ENCODE data around the gene TMC3.

DNA sequence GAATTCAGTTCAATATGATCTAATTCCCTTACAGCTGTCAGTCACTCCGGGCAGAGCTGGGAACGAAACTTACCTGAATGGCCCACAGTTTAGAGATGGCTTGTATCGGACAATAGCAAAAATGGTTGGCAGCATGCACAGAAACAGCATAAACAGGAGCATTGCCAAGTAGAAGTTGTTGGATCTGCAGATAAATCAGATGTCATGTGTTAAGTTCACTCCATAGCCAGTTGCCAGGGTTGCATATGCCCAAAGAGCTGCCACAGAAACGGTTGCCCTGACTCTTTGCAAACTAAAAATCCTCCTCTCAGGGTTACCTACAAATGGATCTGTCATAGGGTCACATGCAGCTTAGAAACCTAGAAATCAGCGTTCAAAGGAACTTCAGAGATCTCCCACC, 34.7 kb downstream of the TMC3 start:
- TF ChIP-seq MED1 (CRISPR knock-in tag; IDR thresholded peaks at IDR 0.05) (no peak), GMEB2 (CRISPR knock-in tag; IDR thresholded peaks at IDR 0.05; ENCODE audit: low read depth) (no peak), EP300 (IDR thresholded peaks at IDR 0.05; ENCODE audit: low read depth in 2 of 2, low read length in 2 of 2) (no peak), EP300 (CRISPR knock-in tag; IDR thresholded peaks at IDR 0.05; ENCODE audit: borderline replicate concordance) (no peak), HNRNPUL1 (IDR thresholded peaks at IDR 0.05; ENCODE audit: low read depth, low read length) (no peak), ZSCAN20 (CRISPR knock-in tag; IDR thresholded peaks at IDR 0.05; ENCODE audit: borderline replicate concordance) (no peak), FOSL2 (CRISPR knock-in tag; IDR thresholded peaks at IDR 0.05) (no peak), FOXA1 (IDR thresholded peaks at IDR 0.05) (no peak), FOXA1 (CRISPR knock-in tag; IDR thresholded peaks at IDR 0.05) (no peak), RNF219 (CRISPR knock-in tag; IDR thresholded peaks at IDR 0.05) (no peak)
- TF ChIP-seq, protein P1, sequence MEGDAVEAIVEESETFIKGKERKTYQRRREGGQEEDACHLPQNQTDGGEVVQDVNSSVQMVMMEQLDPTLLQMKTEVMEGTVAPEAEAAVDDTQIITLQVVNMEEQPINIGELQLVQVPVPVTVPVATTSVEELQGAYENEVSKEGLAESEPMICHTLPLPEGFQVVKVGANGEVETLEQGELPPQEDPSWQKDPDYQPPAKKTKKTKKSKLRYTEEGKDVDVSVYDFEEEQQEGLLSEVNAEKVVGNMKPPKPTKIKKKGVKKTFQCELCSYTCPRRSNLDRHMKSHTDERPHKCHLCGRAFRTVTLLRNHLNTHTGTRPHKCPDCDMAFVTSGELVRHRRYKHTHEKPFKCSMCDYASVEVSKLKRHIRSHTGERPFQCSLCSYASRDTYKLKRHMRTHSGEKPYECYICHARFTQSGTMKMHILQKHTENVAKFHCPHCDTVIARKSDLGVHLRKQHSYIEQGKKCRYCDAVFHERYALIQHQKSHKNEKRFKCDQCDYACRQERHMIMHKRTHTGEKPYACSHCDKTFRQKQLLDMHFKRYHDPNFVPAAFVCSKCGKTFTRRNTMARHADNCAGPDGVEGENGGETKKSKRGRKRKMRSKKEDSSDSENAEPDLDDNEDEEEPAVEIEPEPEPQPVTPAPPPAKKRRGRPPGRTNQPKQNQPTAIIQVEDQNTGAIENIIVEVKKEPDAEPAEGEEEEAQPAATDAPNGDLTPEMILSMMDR (CRISPR knock-in tag; IDR thresholded peaks at IDR 0.05): no peak

Measured in HepG2 (cell line).